Lung (tissue), 12 donors: ENCODE data around the gene CENPO. TPM values are rescaled to one million over a fixed set of nuclear protein-coding genes. Genes with fewer than 3 reads are reported as not detected.

Source experiments
- ATAC-seq: fragments of 200-7000 bp; cut with Tn5 transposase; one replicate; pipeline ENCODE4 v1.9.1; 2020; ENCODE audit warnings: moderate number of reproducible peaks; ENCODE audit not compliant: insufficient read depth, low FRiP score
- DNase-seq, 3 donors: peaks; one replicate each; pipeline ENCODE4 v3.0.0-alpha.2; 2013 to 2017
- H3K27ac ChIP-seq, 2 donors: one replicate each; pipeline ENCODE4 v1.5.1; 2013; ENCODE audit warnings: mild to moderate bottlenecking in 2 of 2, moderate library complexity in 2 of 2, control low read depth in 1 of 2, inconsistent platforms in 1 of 2, low read depth in 1 of 2, low read length in 1 of 2
- H3K27me3 ChIP-seq, 3 donors: one replicate each; pipeline ENCODE4 v1.5.1; 2013; ENCODE audit warnings: low read length in 2 of 3; ENCODE audit not compliant: control insufficient read depth in 3 of 3, insufficient read depth in 3 of 3
- H3K36me3 ChIP-seq, 4 donors: one replicate each; pipeline ENCODE4 v1.5.1; 2013; ENCODE audit warnings: low read length in 4 of 4, mild to moderate bottlenecking in 1 of 4, moderate library complexity in 1 of 4; ENCODE audit not compliant: control insufficient read depth in 4 of 4, insufficient read depth in 4 of 4
- H3K4me1 ChIP-seq, 5 donors: one replicate each; pipeline ENCODE4 v1.5.1; 2013; ENCODE audit warnings: low read length in 5 of 5, mild to moderate bottlenecking in 2 of 5, moderate library complexity in 1 of 5; ENCODE audit not compliant: control insufficient read depth in 5 of 5, insufficient read depth in 5 of 5
- H3K4me3 ChIP-seq: one replicate; pipeline ENCODE4 v1.5.1; 2013; ENCODE audit warnings: mild to moderate bottlenecking, control low read depth, moderate library complexity
- H3K9ac ChIP-seq, 2 donors: one replicate each; pipeline ENCODE4 v1.5.1; 2013; ENCODE audit warnings: low read length in 2 of 2, control low read depth in 1 of 2; ENCODE audit not compliant: insufficient read depth in 1 of 2
- H3K9me3 ChIP-seq, 4 donors: one replicate each; pipeline ENCODE4 v1.5.1; 2013; ENCODE audit warnings: low read length in 3 of 4, mild to moderate bottlenecking in 1 of 4, moderate library complexity in 1 of 4; ENCODE audit not compliant: control insufficient read depth in 4 of 4, insufficient read depth in 3 of 4
- CTCF ChIP-seq: IDR thresholded peaks from 2 replicates; pipeline ENCODE4 v1.5.1; 2012; ENCODE audit warnings: mild to moderate bottlenecking; ENCODE audit errors: control extremely low read depth, extremely low read depth
- WGBS, 2 donors: extraction: QIAGEN DNeasy Blood & Tissue Kit; methylation state at CpG; one replicate each; pipeline ENCODE4 v1.1.7; 2013; 5-methylcytosine and 5-hydroxymethylcytosine counted together
- polyA plus RNA-seq, 2 donors: library from polyadenylated mRNA; stranded (reverse); fragments of 200-250 nt; gene quantifications; one replicate each; pipeline ENCODE4 v1.2.1, GENCODE V29; 2013
- total RNA-seq, 2 donors: library from RNA; depleted of rRNA in 1 of 2; stranded (reverse); fragments of >200 nt in 1 of 2; gene quantifications; one replicate each; pipeline ENCODE4 v1.2.1, GENCODE V29; 2014 to 2021
- donor health status: control.
- donor health status: control.
- donor health status: Bipolar disorder and iron deficiency.
- donor health status: healthy.
- donor health status: DM: yes; HTN: yes; CAD: no.

CENPO gene
- total and polyA plus RNA-seq, 4 donors, result 3.5 to 9.6 (median 5.9) TPM

GRCh38 chr2:24814516-24814915 is 21.3 kb downstream of the CENPO start:
- Histone ChIP-seq H3K27ac (no peak overlapping the region), H3K27me3 (no peaks in the 10 kb centered on the region), H3K9ac (no peak overlapping the region), H3K9me3 (no peaks in the 10 kb centered on the region), H3K4me3 (no peak overlapping the region), H3K4me1 (peaks cover 0 to 3% (median 0%) of the 10 kb centered on the region in 5 donors), H3K36me3 (peaks cover 3 to 28% (median 11%) of the 10 kb centered on the region in 4 donors)
- ATAC-seq, result no peak
- TF ChIP-seq CTCF, result no peak
- DNase-seq, result no peak
- 89 to 98% methylated on average over 4 of the region's 4 CpGs for WGBS, 2 donors

GRCh38 chr2:24815171-24815570 is 21.9 kb downstream of the CENPO start:
- TF ChIP-seq CTCF, result no peak
- H3K9me3 ChIP-seq, result no peaks in the 10 kb centered on the region
- WGBS, 2 donors, result 94 to 95% methylated on average over 4 of the region's 4 CpGs
- no peak for ATAC-seq
- DNase-seq, result no peak
- no peaks in the 10 kb centered on the region for H3K27me3 ChIP-seq
- H3K4me3 ChIP-seq, result no peak overlapping the region
- peaks cover 0 to 3% (median 0%) of the 10 kb centered on the region in 5 donors for H3K4me1 ChIP-seq
- H3K9ac ChIP-seq, result no peak overlapping the region
- peaks cover 3 to 29% (median 14%) of the 10 kb centered on the region in 4 donors for H3K36me3 ChIP-seq
- no peak overlapping the region for H3K27ac ChIP-seq

- Histone ChIP-seq H3K9ac (no peak overlapping the region), H3K36me3 (peaks cover 3 to 42% (median 21%) of the 10 kb centered on the region in 4 donors)
- TF ChIP-seq CTCF, result no peak
Observed at GRCh38 chr2:24816404-24816803, 23.2 kb downstream of the CENPO start.

GRCh38 chr2:24816884-24817283 is 23.7 kb downstream of the CENPO start:
- H3K27me3 ChIP-seq, result no peaks in the 10 kb centered on the region
- peaks cover 0 to 3% (median 0%) of the 10 kb centered on the region in 5 donors for H3K4me1 ChIP-seq
- peaks cover 3 to 44% (median 22%) of the 10 kb centered on the region in 4 donors for H3K36me3 ChIP-seq
- no peak for ATAC-seq
- no peak for TF ChIP-seq CTCF
- 66 to 76% methylated on average over 4 of the region's 4 CpGs for WGBS, 2 donors
- H3K4me3 ChIP-seq, result no peak overlapping the region
- no peaks in the 10 kb centered on the region for H3K9me3 ChIP-seq
- DNase-seq, result no peak
- H3K9ac ChIP-seq, result no peak overlapping the region
- H3K27ac ChIP-seq, result no peak overlapping the region

More at GRCh38 chr2:24816404-24816803, 23.2 kb downstream of the CENPO start:
- 93 to 94% methylated on average over 6 of the region's 6 CpGs for WGBS, 2 donors
- Histone ChIP-seq H3K9me3 (no peaks in the 10 kb centered on the region), H3K27ac (no peak overlapping the region), H3K4me1 (peaks cover 0 to 3% (median 0%) of the 10 kb centered on the region in 5 donors), H3K27me3 (no peaks in the 10 kb centered on the region), H3K4me3 (no peak overlapping the region)
- ATAC-seq (no peak), DNase-seq (no peak)
